HL-60 (cell line): ENCODE data around the gene EXOC4.

ENCODE experiments used
- DNase-seq, 2 experiments: peaks; one replicate each; pipeline ENCODE4 v3.0.0-alpha.2; 2010 to 2020; ENCODE audit warnings: low read depth in 1 of 2, low spot score in 1 of 2
- H3K27ac ChIP-seq: fragments of 250-450 bp; sonication (Bioruptor Pico); replicated peaks from 2 replicates; pipeline ENCODE4 v1.5.1; 2020; ENCODE audit warnings: mild to moderate bottlenecking, moderate library complexity
- H3K27me3 ChIP-seq: fragments of 250-450 bp; sonication (Bioruptor Pico); 2 replicates; pipeline ENCODE4 v1.5.1; 2021; ENCODE audit warnings: mild to moderate bottlenecking, moderate library complexity; ENCODE audit not compliant: insufficient read depth, poor library complexity, severe bottlenecking
- H3K4me3 ChIP-seq: replicated peaks from 2 replicates; pipeline ENCODE4 v1.5.1; 2011; ENCODE audit warnings: mild to moderate bottlenecking, control low read depth, low read length; ENCODE audit not compliant: insufficient read depth
- GABPA ChIP-seq: IDR thresholded peaks from 2 replicates; pipeline ENCODE4 v1.6.1; 2012; ENCODE audit warnings: low read depth
- POLR2AphosphoS5 ChIP-seq: IDR thresholded peaks from 2 replicates; pipeline ENCODE4 v1.6.1; 2012; ENCODE audit warnings: low read depth
- SPI1 ChIP-seq: IDR thresholded peaks from 2 replicates; pipeline ENCODE4 v1.6.1; 2012; ENCODE audit warnings: low read depth, mild to moderate bottlenecking, borderline replicate concordance
- TF ChIP-seq, protein P1 (sequence below): IDR thresholded peaks from 2 replicates; pipeline ENCODE4 v1.6.1; 2012; ENCODE audit warnings: low read depth; ENCODE audit not compliant: insufficient replicate concordance
- TF ChIP-seq, protein P2 (sequence below): IDR thresholded peaks from one replicate; pipeline ENCODE4 v1.5.1; 2011; ENCODE audit warnings: low read length, control low read depth, inconsistent platforms; ENCODE audit not compliant: insufficient read depth

Gene EXOC4

DNA sequence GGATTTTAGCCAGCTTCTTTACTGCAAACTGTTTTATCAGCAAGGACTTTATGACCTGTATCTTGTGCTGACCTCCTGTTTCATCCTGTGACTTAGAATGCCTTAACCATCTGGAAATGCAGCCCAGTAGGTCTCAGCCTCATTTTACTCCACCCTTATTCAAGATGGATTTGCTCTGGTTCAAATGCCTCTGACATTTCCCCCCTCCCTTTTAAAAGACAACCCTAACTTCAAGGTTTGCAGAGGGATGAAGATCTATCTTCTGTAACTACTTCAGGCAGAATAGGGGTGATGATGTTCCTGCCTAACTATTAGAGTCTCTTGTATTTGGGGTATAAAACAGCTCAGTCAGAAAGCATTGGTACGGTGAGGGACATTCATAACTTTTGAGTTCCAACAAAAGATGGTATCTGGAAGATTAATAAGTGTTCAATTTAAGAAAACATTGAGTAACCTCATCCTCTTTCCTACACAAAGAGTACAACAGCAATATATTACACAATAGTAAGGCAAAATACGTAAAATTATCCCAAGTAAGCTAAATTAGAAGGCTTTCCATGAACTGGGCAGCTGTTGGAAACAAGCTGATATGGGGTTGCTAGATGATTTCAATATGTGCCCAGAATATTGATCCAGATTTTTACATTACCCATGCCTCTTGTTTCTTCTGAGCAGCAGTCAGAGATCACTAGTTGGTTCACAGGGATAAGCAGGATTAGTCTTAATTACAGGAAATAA is 834.3 kb downstream of the EXOC4 start:
- TF ChIP-seq POLR2AphosphoS5 (no peak), GABPA (no peak), SPI1 (no peak)
- TF ChIP-seq, protein P1, sequence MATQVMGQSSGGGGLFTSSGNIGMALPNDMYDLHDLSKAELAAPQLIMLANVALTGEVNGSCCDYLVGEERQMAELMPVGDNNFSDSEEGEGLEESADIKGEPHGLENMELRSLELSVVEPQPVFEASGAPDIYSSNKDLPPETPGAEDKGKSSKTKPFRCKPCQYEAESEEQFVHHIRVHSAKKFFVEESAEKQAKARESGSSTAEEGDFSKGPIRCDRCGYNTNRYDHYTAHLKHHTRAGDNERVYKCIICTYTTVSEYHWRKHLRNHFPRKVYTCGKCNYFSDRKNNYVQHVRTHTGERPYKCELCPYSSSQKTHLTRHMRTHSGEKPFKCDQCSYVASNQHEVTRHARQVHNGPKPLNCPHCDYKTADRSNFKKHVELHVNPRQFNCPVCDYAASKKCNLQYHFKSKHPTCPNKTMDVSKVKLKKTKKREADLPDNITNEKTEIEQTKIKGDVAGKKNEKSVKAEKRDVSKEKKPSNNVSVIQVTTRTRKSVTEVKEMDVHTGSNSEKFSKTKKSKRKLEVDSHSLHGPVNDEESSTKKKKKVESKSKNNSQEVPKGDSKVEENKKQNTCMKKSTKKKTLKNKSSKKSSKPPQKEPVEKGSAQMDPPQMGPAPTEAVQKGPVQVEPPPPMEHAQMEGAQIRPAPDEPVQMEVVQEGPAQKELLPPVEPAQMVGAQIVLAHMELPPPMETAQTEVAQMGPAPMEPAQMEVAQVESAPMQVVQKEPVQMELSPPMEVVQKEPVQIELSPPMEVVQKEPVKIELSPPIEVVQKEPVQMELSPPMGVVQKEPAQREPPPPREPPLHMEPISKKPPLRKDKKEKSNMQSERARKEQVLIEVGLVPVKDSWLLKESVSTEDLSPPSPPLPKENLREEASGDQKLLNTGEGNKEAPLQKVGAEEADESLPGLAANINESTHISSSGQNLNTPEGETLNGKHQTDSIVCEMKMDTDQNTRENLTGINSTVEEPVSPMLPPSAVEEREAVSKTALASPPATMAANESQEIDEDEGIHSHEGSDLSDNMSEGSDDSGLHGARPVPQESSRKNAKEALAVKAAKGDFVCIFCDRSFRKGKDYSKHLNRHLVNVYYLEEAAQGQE, result no peak
- TF ChIP-seq, protein P2, sequence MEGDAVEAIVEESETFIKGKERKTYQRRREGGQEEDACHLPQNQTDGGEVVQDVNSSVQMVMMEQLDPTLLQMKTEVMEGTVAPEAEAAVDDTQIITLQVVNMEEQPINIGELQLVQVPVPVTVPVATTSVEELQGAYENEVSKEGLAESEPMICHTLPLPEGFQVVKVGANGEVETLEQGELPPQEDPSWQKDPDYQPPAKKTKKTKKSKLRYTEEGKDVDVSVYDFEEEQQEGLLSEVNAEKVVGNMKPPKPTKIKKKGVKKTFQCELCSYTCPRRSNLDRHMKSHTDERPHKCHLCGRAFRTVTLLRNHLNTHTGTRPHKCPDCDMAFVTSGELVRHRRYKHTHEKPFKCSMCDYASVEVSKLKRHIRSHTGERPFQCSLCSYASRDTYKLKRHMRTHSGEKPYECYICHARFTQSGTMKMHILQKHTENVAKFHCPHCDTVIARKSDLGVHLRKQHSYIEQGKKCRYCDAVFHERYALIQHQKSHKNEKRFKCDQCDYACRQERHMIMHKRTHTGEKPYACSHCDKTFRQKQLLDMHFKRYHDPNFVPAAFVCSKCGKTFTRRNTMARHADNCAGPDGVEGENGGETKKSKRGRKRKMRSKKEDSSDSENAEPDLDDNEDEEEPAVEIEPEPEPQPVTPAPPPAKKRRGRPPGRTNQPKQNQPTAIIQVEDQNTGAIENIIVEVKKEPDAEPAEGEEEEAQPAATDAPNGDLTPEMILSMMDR, result no peak
- no peak overlapping the region for H3K4me3 ChIP-seq
- no peak overlapping the region for H3K27ac ChIP-seq
- H3K27me3 ChIP-seq, result no peaks in the 10 kb centered on the region
- no peak for DNase-seq

DNA sequence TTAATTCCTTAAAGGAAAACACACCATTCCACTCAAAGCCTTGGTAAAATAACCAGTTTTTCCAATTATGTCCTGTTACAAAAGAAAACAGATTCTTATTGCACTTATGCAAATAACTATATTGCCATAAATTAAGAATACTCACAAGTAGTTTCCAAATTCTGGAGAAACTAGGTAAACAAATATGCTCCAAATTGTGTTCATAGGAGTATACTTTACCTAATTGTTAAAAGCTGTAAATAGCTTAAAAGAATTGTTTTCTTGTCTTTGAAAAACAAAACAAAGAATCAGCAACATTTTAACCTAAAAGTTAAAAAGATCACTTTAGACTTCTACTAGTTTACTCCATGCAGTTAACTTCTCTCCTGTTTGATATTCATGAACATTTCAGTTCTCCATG is 835.3 kb downstream of the EXOC4 start:
- DNase-seq, result no peak
- H3K4me3 ChIP-seq, result no peak overlapping the region
- TF ChIP-seq SPI1, result no peak
- TF ChIP-seq, protein P2, result no peak
- TF ChIP-seq, protein P1, result no peak
- TF ChIP-seq POLR2AphosphoS5, result no peak
- TF ChIP-seq GABPA, result no peak
- no peaks in the 10 kb centered on the region for H3K27me3 ChIP-seq
- H3K27ac ChIP-seq, result no peak overlapping the region

DNA sequence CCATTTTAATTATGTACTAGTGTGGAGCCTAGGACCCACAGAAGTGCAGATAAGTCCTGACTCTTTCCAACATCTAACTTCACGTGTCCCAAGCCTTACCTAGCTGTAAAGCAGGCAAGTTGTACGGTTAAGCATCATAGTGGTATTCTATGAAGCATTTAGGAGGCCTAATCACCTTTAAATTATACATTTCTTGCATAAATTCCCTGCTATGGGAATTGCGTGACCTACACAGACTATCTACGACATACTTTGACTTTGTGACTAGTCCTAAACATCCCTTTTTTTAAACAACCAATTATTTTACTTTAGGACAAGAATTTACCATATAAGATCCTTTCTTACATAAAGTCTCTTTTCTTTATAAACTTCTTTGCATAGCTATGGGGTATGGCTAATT is 836.6 kb downstream of the EXOC4 start:
- Histone ChIP-seq H3K27ac (no peak overlapping the region), H3K27me3 (no peaks in the 10 kb centered on the region), H3K4me3 (no peak overlapping the region)
- no peak for DNase-seq
- TF ChIP-seq, protein P2, result no peak
- TF ChIP-seq, protein P1, result no peak
- no peak for TF ChIP-seq POLR2AphosphoS5
